Right cardiac atrium (tissue), 5 donors: ENCODE measurements around the gene XDH. TPM values are rescaled to one million over a fixed set of nuclear protein-coding genes. Genes with fewer than 3 reads are reported as not detected.

Source experiments
- ATAC-seq, 2 donors: fragments of 200-7000 bp; cut with Tn5 transposase; one replicate each; pipeline versions ENCODE4 v1.8.0 to v1.9.1; 2020; ENCODE audit warnings: moderate library complexity in 2 of 2, mild to moderate bottlenecking in 1 of 2
- DNase-seq, 3 donors: peaks; one replicate each; pipeline ENCODE4 v3.0.0-alpha.2; 2020
- H3K27ac ChIP-seq: one replicate; pipeline ENCODE4 v1.5.1; 2013; ENCODE audit warnings: mild to moderate bottlenecking, low read length, control low read depth, moderate library complexity
- H3K27me3 ChIP-seq: one replicate; pipeline ENCODE4 v1.6.1; 2013; ENCODE audit not compliant: control insufficient read depth, insufficient read depth
- H3K4me1 ChIP-seq: one replicate; pipeline ENCODE4 v1.6.1; 2013; ENCODE audit warnings: low read length; ENCODE audit not compliant: control insufficient read depth, insufficient read depth
- H3K4me3 ChIP-seq: one replicate; pipeline ENCODE4 v1.5.1; 2013; ENCODE audit warnings: low read length, control low read depth
- H3K9me3 ChIP-seq: one replicate; pipeline ENCODE4 v1.6.1; 2013; ENCODE audit warnings: low read length; ENCODE audit not compliant: control insufficient read depth
- WGBS: extraction: QIAGEN DNeasy Blood & Tissue Kit; methylation state at CpG from one replicate; pipeline ENCODE4 v1.1.7; 2013; 5-methylcytosine and 5-hydroxymethylcytosine counted together
- intact Hi-C, 4 donors: fragments of 100-400 bp; cut with DNase I; formaldehyde crosslinking; loops; one replicate each; pipeline versions ENCODE4 v1.11.0 to v1.14.0; 2022 to 2023
- polyA plus RNA-seq: library from polyadenylated mRNA; stranded (reverse); fragments of 200-250 nt; gene quantifications from one replicate; pipeline ENCODE4 v1.2.3, GENCODE V29; 2013
- total RNA-seq, 4 donors: library from RNA; stranded (reverse); fragmentation: NEBNext Ultra II Directional; extraction: Animal tissue kit (Norgen Biotek cat#: 25700); gene quantifications; one replicate each; pipeline ENCODE4 v1.2.1, GENCODE V29; 2021
- donor health status: healthy with polysubstance abuse.
- donor health status: DM: no; HTN: yes; CAD: no.
- donor health status: DM: no; HTN: no; CAD: no.
- donor health status: DM: no; HTN: yes; CAD: no; lungs with severe emphysema.
- donor health status: DM: yes; HTN: yes; CAD: no.

XDH gene
- total and polyA plus RNA-seq, 5 donors, result 0.29 TPM; not detected in 4

DNA sequence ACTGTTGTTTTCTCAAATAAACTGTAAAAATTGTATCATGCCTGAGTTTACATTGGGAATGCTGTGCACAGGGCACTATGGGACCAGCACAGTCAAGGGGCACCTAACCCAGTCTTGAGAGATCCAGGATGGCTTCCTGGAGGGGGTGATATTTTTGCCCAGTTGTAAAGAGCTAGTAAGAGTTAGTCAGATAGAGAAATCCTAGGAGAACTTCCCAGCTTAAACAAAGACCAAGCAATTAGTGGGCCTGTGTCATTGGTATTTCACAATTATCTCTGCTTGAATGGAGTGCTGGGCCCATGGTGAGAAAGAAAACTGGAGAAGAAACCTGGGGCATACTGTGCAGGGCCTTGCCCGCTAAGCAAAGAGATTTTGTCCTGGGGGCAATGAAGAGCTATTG, 12.2 kb downstream of the XDH start:
- ATAC-seq (no peak), DNase-seq (no peak)
- no peaks in the 10 kb centered on the region for H3K4me1 ChIP-seq
- H3K4me3 ChIP-seq, result no peak overlapping the region
- intact Hi-C loops, result no loop called here
- H3K27ac ChIP-seq, result no peak overlapping the region
- WGBS, result 90% methylated on average over 1 of the region's 1 CpG
- no peaks in the 10 kb centered on the region for H3K9me3 ChIP-seq
- H3K27me3 ChIP-seq, result no peaks in the 10 kb centered on the region

DNA sequence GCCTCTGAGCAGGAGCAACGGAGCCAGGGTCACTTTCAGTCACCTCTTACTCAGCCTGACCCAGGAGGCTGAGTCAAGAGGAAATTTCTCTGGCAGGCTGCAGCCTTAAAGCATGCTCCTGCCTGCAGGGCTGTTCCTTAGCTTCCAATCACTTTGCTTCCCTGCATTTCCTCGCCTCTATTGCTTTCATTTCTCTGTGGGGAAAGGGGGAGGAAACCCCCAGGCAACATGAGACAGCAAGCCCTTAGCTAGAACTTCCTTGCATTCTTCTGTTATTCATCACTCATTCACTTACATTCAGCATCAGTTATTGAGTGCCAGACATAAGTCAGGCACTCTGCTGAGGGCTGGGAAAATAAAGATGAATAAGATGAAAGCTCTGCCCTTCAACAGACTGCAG, 13.0 kb downstream of the XDH start:
- 34% methylated on average over 2 of the region's 2 CpGs for WGBS
- intact Hi-C loops, result no loop called here
- H3K9me3 ChIP-seq, result no peaks in the 10 kb centered on the region

DNA sequence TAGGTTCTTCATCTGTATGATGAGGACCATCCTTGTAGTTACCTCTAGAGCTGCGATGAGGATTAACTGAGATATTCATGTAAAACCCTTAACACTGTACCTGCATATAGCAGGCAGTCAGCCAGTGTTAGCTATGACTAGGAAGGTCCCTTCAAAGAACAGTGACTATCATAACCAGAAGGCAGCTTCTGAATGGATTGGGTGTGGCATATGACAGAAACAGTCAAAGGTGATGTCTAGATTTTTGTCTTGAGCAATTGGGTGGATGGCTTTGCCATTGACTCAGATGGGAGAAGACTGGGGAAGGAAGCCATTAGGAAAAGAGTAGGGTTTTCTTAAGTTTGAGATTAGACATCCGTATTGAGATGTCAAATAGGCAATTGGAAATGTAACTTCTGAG, 15.7 kb downstream of the XDH start:
- Histone ChIP-seq H3K27me3 (no peaks in the 10 kb centered on the region), H3K4me3 (no peak overlapping the region), H3K27ac (no peak overlapping the region), H3K9me3 (no peaks in the 10 kb centered on the region), H3K4me1 (no peaks in the 10 kb centered on the region)
- WGBS, result 87% methylated on average over 2 of the region's 2 CpGs
- ATAC-seq (no peak), DNase-seq (no peak)
- intact Hi-C loops, result no loop called here

More for the DNA sequence above, 13.0 kb downstream of the XDH start:
- ATAC-seq (no peak), DNase-seq (no peak)
- H3K4me1 ChIP-seq, result no peaks in the 10 kb centered on the region
- no peak overlapping the region for H3K27ac ChIP-seq
- no peak overlapping the region for H3K4me3 ChIP-seq
- no peaks in the 10 kb centered on the region for H3K27me3 ChIP-seq

DNA sequence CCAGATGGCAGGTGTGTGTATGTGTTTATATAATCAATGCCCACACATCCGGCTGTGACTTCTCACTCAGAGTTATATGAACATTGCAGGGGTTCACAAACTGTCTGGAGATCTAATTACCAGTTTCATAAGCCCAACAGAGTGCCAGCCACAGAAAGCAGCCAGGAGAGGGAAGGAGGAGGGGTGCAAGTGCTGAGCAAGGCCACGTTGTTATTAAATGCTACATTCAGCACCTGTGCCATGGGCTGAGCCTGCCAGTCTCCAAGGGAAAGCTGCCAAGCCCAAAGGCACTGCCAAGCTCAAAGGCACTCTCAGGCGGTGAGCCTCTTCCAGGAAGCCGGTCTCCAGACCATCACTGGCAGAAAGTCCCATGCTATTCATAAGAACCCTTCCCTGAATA, 17.4 kb downstream of the XDH start:
- H3K27ac ChIP-seq, result no peak overlapping the region
- H3K4me1 ChIP-seq, result no peaks in the 10 kb centered on the region
- H3K27me3 ChIP-seq, result no peaks in the 10 kb centered on the region
- no peak overlapping the region for H3K4me3 ChIP-seq
- intact Hi-C loops, result no loop called here
- WGBS, result 66% methylated on average over 4 of the region's 4 CpGs
- ATAC-seq (peak in 1 of 2 donors; percentile 24), DNase-seq (no peak)
- H3K9me3 ChIP-seq, result no peaks in the 10 kb centered on the region

DNA sequence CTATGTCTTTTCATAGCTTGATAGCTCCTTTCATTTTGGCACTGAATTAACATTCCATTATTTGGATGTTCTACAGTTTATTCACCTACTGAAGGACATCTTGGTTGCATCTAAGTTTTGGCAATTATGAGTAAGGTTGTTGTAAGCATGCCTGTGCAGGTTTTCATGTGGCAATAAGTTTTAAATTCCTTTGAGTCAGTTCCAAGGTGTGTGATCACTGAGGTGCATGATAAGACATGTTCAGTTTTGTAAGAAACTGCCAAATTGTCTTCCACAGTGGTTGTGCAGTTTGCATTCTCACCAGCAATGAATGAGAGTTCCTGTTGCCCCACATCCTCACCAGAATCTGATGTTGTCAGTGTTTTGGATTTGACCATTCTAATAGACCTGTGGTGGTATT, 24.2 kb downstream of the XDH start:
- Histone ChIP-seq H3K4me1 (no peaks in the 10 kb centered on the region), H3K27ac (no peak overlapping the region), H3K4me3 (no peak overlapping the region), H3K9me3 (no peaks in the 10 kb centered on the region), H3K27me3 (no peaks in the 10 kb centered on the region)
- ATAC-seq, result no peak
- intact Hi-C loops, result no loop called here
- DNase-seq, result no peak

DNA sequence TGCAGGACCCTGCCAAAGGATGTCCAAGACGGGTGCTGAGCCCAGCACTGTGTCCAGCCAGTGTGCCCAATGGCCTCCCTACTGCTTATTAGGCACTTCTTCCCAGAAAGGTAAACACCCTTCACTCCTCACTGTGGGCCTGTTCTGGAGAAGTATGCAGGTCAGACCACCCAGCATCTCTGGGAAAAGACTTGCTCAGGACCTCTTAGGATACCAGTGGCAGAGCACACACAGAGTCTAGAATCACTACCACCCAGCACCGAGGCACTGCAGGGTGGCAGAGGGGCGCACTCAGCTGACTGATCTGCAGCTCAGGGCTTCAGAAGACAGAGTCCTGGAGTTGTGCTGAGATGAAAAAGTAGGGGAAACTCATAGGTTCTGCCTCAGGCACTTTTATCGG, 25.8 kb downstream of the XDH start:
- H3K27me3 ChIP-seq, result no peaks in the 10 kb centered on the region
- H3K4me1 ChIP-seq, result no peaks in the 10 kb centered on the region
- intact Hi-C loops, result no loop called here
- no peak for ATAC-seq
- WGBS, result 79% methylated on average over 4 of the region's 4 CpGs
- H3K27ac ChIP-seq, result no peak overlapping the region
- no peak overlapping the region for H3K4me3 ChIP-seq
- DNase-seq, result no peak
- no peaks in the 10 kb centered on the region for H3K9me3 ChIP-seq

DNA sequence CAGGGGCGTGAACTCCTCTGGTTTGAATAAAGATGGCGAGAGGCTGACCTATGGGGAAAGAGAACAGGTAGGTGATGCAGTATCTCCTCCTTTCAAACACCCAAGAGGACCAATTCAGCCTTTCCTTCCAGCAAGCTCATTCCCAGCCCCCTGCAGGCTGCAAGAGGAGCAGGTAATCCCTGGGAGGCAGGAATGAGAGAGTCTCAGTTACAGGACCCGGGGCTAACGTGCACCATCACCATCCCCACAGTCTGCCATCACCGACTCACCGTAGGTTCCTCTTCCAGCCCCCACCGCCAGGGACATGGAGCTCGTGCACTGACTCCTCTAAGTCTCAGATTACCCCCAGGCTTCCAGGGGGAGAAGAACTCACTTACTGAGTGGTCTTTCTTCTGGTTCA, 26.7 kb downstream of the XDH start:
- Histone ChIP-seq H3K4me3 (no peak overlapping the region), H3K9me3 (no peaks in the 10 kb centered on the region), H3K27ac (no peak overlapping the region), H3K4me1 (no peaks in the 10 kb centered on the region), H3K27me3 (no peaks in the 10 kb centered on the region)
- WGBS, result 71% methylated on average over 8 of the region's 8 CpGs
- ATAC-seq, result no peak
- intact Hi-C loops, result no loop called here
- DNase-seq, result no peak

DNA sequence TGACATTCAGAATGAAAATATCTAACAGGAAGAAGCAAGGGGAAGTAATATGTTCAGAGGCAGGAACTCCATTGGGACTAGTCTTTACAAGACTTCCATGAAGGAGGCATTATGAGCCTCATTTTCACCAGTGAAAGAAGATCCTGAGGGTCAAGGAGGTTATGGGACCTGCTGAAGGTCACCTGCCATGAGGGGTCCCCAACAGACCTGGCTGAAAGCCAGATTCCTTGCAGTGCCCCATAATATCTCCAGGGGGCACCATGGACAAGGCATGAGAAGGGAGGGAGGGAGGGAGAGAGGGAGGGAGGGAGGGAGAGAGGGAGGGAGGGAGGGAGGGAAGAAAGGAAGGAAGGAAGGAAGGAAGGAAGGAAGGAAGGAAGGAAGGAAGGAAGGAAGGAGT, 27.9 kb downstream of the XDH start:
- no peak overlapping the region for H3K27ac ChIP-seq
- DNase-seq, result no peak
- intact Hi-C loops, result no loop called here
- ATAC-seq, result no peak
- H3K27me3 ChIP-seq, result no peaks in the 10 kb centered on the region
- H3K9me3 ChIP-seq, result no peaks in the 10 kb centered on the region
- no peaks in the 10 kb centered on the region for H3K4me1 ChIP-seq
- no peak overlapping the region for H3K4me3 ChIP-seq

DNA sequence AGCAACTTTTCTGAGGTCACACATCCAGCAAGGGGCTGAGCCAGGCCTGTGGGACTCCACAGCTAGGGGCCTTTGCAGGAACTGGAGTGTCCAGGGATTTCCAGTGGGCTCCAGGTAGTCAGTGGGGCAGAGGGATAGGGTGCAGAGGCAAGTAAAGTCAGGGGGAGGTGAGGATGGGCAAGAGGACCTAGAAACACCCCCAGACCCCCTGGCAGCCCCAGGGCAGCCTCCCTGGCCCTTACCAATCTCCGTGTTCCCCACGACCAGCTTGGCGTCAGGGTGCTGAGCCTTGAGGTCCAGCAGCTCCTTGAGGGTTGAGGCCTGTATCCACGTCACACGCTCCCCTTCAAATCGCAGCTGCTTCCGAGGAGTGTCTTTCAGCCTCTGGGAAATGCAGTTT, 28.4 kb downstream of the XDH start:
- H3K4me1 ChIP-seq, result no peaks in the 10 kb centered on the region
- no peak overlapping the region for H3K4me3 ChIP-seq
- intact Hi-C loops, result no loop called here
- DNase-seq (no peak), ATAC-seq (no peak)
- no peaks in the 10 kb centered on the region for H3K27me3 ChIP-seq
- H3K27ac ChIP-seq, result no peak overlapping the region
- WGBS, result 93% methylated on average over 7 of the region's 7 CpGs
- H3K9me3 ChIP-seq, result no peaks in the 10 kb centered on the region

DNA sequence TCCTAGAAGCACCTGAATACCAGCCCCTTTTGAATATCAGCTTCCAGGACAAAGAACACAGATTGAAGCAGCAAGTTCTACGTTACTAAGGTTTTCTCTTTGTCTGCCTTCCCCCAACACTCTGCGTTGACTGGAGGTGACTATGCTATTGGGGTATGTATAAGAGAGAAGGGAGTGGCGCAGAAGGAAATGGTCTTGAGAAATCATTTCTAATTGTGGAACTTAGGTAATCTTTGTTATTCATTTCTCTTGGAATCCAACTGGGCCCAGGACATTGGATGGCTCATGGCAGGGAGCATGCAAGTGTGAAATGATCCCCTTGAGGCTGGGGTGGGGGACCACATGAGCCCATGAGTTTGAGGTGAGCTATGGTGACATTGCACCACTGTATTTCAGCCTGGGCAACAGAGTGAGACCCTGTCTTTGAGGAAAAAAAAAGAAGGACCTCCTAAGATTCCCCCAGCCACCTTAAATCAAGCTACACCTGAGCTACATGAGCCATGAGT, 29.7 kb downstream of the XDH start:
- DNase-seq, result no peak
- intact Hi-C loops, result no loop called here
- H3K27ac ChIP-seq, result no peak overlapping the region
- H3K27me3 ChIP-seq, result no peaks in the 10 kb centered on the region
- H3K9me3 ChIP-seq, result no peaks in the 10 kb centered on the region
- H3K4me3 ChIP-seq, result no peak overlapping the region
- no peak for ATAC-seq
- 83% methylated on average over 3 of the region's 3 CpGs for WGBS
- H3K4me1 ChIP-seq, result no peaks in the 10 kb centered on the region

DNA sequence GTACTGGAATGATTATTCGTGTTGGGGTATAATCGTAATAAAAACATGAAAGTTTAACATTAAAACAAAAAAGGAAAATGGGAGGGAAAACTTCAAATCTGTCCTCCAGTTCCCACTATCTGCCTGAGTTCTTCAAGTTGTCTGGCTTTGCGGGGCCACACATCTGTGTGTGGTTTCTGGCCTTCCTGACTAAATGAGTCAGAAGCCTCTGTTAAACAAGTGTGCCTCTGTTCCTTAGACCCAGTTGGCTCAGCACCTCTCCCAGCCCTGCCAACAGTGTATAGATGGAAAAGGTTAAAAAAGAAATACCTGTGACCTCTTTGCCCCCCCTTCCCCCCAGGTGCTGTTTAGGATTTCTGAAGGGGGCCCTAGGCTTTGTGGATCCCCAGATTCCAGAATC, 30.2 kb downstream of the XDH start:
- H3K9me3 ChIP-seq, result no peaks in the 10 kb centered on the region
- intact Hi-C loops, result no loop called here
- ATAC-seq, result no peak
- H3K27ac ChIP-seq, result no peak overlapping the region
- WGBS, result 80% methylated on average over 3 of the region's 3 CpGs
- H3K27me3 ChIP-seq, result no peaks in the 10 kb centered on the region
- H3K4me3 ChIP-seq, result no peak overlapping the region
- H3K4me1 ChIP-seq, result no peaks in the 10 kb centered on the region
- DNase-seq, result no peak

DNA sequence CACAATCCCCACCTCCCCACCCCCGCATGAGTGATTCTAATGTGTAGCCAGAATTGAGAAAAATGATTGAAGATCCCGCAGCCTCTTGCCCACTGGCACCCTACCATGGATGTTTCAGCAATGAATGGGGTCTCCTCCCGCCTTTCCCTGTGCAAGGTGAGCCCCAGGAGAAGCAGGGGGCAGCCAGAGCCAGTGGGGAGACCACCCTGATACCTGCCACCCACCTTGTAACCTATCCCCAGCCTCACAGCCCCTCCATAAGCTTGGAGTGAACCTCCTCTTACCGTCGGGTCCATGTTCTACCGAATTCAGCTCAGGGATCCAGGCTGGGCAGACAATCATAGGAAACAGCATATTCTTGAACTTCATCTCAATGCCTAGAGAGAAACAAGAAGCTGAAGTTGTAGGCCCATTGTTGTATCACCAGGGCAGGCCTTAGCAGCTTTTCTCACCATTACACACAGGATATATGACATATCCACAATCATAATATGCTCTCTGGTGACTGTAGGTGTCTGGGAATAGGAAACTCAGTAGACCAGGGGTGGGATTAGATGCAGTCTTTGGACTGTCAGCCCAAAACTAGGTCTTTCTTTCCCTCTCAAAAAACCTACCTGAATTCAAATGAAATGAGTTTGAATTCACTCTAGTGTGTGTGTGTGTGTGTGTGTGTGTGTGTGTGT, 30.9 kb downstream of the XDH start:
- intact Hi-C loops, result no loop called here
- Histone ChIP-seq H3K4me1 (no peaks in the 10 kb centered on the region), H3K27me3 (no peaks in the 10 kb centered on the region), H3K9me3 (no peaks in the 10 kb centered on the region), H3K4me3 (no peak overlapping the region), H3K27ac (no peak overlapping the region)
- no peak for ATAC-seq
- no peak for DNase-seq
- whole genome bisulfite sequencing, result 83% methylated on average over 6 of the region's 6 CpGs
